Neural progenitor cell (in vitro differentiated cells): ENCODE results near the gene CD33. TPM values are rescaled to one million over a fixed set of nuclear protein-coding genes. Genes with fewer than 3 reads are reported as not detected.

Experiments
- DNase-seq: peaks from one replicate; pipeline ENCODE4 v3.0.0-alpha.2; 2016; ENCODE audit warnings: low spot score
- H2AFZ ChIP-seq: fragments of 200-600 bp; sonication (generic); replicated peaks from 2 replicates; pipeline ENCODE4 v1.6.1; 2016; ENCODE audit warnings: antibody characterized with exemption
- H3F3A ChIP-seq: fragments of 200-600 bp; sonication (generic); 2 replicates; pipeline ENCODE4 v1.6.1; 2016; ENCODE audit warnings: antibody characterized with exemption, low read depth
- H3K27ac ChIP-seq: fragments of 200-600 bp; sonication (generic); 2 replicates; pipeline ENCODE4 v1.5.1; 2016; ENCODE audit warnings: mild to moderate bottlenecking
- H3K27me3 ChIP-seq: fragments of 200-600 bp; sonication (generic); 2 replicates; pipeline ENCODE4 v1.6.1; 2016; ENCODE audit warnings: mild to moderate bottlenecking, moderate library complexity
- H3K36me3 ChIP-seq: fragments of 200-600 bp; sonication (generic); 2 replicates; pipeline ENCODE4 v1.5.1; 2016
- H3K4me1 ChIP-seq: fragments of 200-600 bp; sonication (generic); 2 replicates; pipeline ENCODE4 v1.6.1; 2016; ENCODE audit warnings: mixed run types
- H3K4me2 ChIP-seq: fragments of 200-600 bp; sonication (generic); 2 replicates; pipeline ENCODE4 v1.6.1; 2016
- H3K4me3 ChIP-seq: fragments of 200-600 bp; sonication (generic); 2 replicates; pipeline ENCODE4 v1.5.1; 2016
- H3K79me2 ChIP-seq: fragments of 200-600 bp; sonication (generic); 2 replicates; pipeline ENCODE4 v1.6.1; 2016; ENCODE audit warnings: low read depth
- H3K9ac ChIP-seq: fragments of 200-600 bp; sonication (generic); 2 replicates; pipeline ENCODE4 v1.6.1; 2016
- H3K9me3 ChIP-seq: fragments of 200-600 bp; sonication (generic); 2 replicates; pipeline ENCODE4 v1.5.1; 2016; ENCODE audit warnings: low read depth
- H4K20me1 ChIP-seq: fragments of 200-600 bp; sonication (generic); 2 replicates; pipeline ENCODE4 v1.6.1; 2016; ENCODE audit warnings: low read depth
- H3K27ac Mint-ChIP-seq: 3 replicates; pipeline ENCODE4 v1.8.0; 2021; ENCODE audit warnings: mixed read lengths
- H3K27me3 Mint-ChIP-seq: 2 replicates; pipeline ENCODE4 v1.8.0; 2022; ENCODE audit warnings: low read depth, mild to moderate bottlenecking, inconsistent platforms, moderate library complexity, mixed read lengths; ENCODE audit not compliant: insufficient read depth
- H3K36me3 Mint-ChIP-seq: 3 replicates; pipeline ENCODE4 v1.8.0; 2021; ENCODE audit warnings: mixed read lengths
- H3K4me1 Mint-ChIP-seq: 3 replicates; pipeline ENCODE4 v1.8.0; 2021; ENCODE audit warnings: mixed read lengths
- H3K4me3 Mint-ChIP-seq: 3 replicates; pipeline ENCODE4 v1.8.0; 2021; ENCODE audit warnings: mild to moderate bottlenecking, moderate library complexity, mixed read lengths
- H3K9me3 Mint-ChIP-seq: 3 replicates; pipeline ENCODE4 v1.8.0; 2020; ENCODE audit warnings: mixed read lengths
- EZH2 ChIP-seq: fragments of 200-600 bp; sonication (generic); IDR thresholded peaks from 2 replicates; pipeline ENCODE4 v1.6.1; 2017; ENCODE audit warnings: antibody characterized with exemption, mild to moderate bottlenecking, moderate library complexity
- EZH2phosphoT487 ChIP-seq: fragments of 200-600 bp; sonication (generic); IDR thresholded peaks from 2 replicates; pipeline ENCODE4 v1.6.1; 2017; ENCODE audit warnings: antibody characterized with exemption
- total RNA-seq: library from RNA; depleted of rRNA; stranded (reverse); fragments of >200 nt; gene quantifications from 2 replicates; pipeline ENCODE4 v1.2.3, GENCODE V29; 2015; ENCODE audit warnings: low replicate concordance
- TF ChIP-seq, protein P1 (sequence below): fragments of 200-600 bp; sonication (generic); IDR thresholded peaks from 2 replicates; pipeline ENCODE4 v1.5.1; 2017; ENCODE audit warnings: antibody characterized with exemption, mild to moderate bottlenecking

Gene CD33
- total RNA-seq, 1 donor from 2014 or later, result not detected

DNA sequence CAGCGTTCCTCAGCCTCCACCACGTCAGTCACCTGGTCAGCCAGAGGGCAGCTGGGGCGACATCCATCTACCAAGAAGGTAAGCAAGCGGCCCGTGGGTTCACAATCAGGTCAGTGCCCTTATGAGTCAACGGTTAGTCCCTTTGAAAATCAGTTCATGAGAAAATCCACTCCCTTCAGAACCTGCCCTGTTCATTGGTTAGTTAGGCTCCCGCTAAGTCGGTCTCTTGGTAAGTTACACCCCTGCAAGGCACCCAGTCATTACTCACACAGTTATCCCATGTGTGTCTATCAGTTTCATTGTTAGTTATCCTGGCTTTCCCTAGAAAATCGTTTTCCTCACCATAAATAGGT, 26.6 kb downstream of the CD33 start:
- Mint-ChIP-seq H3K27me3 (peaks cover 3% of the 10 kb centered on the region), H3K27ac (no peak overlapping the region), H3K36me3 (no peaks in the 10 kb centered on the region), H3K9me3 (peaks cover 2% of the 10 kb centered on the region), H3K4me1 (no peaks in the 10 kb centered on the region), H3K4me3 (no peak overlapping the region)
- Histone ChIP-seq H3K4me3 (no peak overlapping the region), H3K79me2 (no peaks in the 10 kb centered on the region), H3K27ac (no peak overlapping the region), H3F3A (no peaks in the 10 kb centered on the region), H3K9me3 (no peaks in the 10 kb centered on the region), H2AFZ (no peak overlapping the region), H3K36me3 (no peaks in the 10 kb centered on the region), H3K4me1 (no peaks in the 10 kb centered on the region), H3K27me3 (no peaks in the 10 kb centered on the region), H4K20me1 (no peaks in the 10 kb centered on the region), H3K9ac (no peak overlapping the region), H3K4me2 (no peak overlapping the region)
- DNase-seq, result no peak
- TF ChIP-seq EZH2, result no peak
- TF ChIP-seq, protein P1, sequence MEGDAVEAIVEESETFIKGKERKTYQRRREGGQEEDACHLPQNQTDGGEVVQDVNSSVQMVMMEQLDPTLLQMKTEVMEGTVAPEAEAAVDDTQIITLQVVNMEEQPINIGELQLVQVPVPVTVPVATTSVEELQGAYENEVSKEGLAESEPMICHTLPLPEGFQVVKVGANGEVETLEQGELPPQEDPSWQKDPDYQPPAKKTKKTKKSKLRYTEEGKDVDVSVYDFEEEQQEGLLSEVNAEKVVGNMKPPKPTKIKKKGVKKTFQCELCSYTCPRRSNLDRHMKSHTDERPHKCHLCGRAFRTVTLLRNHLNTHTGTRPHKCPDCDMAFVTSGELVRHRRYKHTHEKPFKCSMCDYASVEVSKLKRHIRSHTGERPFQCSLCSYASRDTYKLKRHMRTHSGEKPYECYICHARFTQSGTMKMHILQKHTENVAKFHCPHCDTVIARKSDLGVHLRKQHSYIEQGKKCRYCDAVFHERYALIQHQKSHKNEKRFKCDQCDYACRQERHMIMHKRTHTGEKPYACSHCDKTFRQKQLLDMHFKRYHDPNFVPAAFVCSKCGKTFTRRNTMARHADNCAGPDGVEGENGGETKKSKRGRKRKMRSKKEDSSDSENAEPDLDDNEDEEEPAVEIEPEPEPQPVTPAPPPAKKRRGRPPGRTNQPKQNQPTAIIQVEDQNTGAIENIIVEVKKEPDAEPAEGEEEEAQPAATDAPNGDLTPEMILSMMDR, result no peak
- TF ChIP-seq EZH2phosphoT487, result no peak

DNA sequence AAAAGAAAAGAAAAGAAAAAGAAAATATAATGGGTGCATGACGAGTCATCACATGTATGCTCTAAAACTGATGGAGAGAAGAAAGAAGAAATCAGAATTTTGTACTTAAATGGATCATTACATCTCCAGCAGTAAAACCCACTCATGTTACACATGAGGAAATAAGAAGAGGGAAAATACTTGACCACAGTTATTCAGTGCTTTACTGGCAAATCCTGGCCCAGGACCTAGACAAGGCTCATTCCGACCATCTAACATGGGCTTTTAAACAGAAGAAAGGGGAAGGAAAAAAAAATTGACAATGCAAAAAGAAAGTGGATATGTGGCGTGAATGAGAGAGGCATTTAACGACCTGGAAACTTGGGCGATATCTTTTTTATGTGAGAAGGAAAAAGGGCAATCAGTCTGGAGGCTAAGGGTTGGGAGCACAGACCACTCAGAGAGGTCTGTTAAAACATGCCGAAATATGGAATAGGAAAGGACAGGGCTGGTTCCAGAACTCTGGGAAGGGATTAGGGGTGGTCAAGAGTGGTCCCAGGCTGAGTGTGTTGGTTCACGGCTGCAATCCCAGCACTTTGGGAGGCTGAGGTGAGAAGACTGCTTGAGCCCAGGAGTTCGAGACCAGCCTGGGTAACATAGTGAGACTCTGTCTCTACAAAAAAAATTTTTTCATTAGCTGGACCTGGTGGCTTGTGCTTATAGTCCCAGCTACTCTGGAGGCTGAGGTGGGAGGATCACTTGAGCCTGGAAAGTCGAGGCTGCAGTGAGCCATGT, 27.6 kb downstream of the CD33 start:
- no peak for TF ChIP-seq EZH2phosphoT487
- TF ChIP-seq, protein P1, result no peak
- no peak for TF ChIP-seq EZH2
- Histone ChIP-seq H3K27ac (no peak overlapping the region), H4K20me1 (no peaks in the 10 kb centered on the region), H3K4me2 (no peak overlapping the region), H3K79me2 (no peaks in the 10 kb centered on the region), H3F3A (no peaks in the 10 kb centered on the region), H2AFZ (no peak overlapping the region), H3K4me3 (no peak overlapping the region), H3K27me3 (no peaks in the 10 kb centered on the region), H3K36me3 (no peaks in the 10 kb centered on the region), H3K4me1 (no peaks in the 10 kb centered on the region), H3K9ac (no peak overlapping the region), H3K9me3 (no peaks in the 10 kb centered on the region)
- DNase-seq, result no peak
- Mint-ChIP-seq H3K27me3 (peaks cover 3% of the 10 kb centered on the region), H3K4me3 (no peak overlapping the region), H3K27ac (no peak overlapping the region), H3K9me3 (peaks cover 2% of the 10 kb centered on the region), H3K36me3 (no peaks in the 10 kb centered on the region), H3K4me1 (no peaks in the 10 kb centered on the region)

DNA sequence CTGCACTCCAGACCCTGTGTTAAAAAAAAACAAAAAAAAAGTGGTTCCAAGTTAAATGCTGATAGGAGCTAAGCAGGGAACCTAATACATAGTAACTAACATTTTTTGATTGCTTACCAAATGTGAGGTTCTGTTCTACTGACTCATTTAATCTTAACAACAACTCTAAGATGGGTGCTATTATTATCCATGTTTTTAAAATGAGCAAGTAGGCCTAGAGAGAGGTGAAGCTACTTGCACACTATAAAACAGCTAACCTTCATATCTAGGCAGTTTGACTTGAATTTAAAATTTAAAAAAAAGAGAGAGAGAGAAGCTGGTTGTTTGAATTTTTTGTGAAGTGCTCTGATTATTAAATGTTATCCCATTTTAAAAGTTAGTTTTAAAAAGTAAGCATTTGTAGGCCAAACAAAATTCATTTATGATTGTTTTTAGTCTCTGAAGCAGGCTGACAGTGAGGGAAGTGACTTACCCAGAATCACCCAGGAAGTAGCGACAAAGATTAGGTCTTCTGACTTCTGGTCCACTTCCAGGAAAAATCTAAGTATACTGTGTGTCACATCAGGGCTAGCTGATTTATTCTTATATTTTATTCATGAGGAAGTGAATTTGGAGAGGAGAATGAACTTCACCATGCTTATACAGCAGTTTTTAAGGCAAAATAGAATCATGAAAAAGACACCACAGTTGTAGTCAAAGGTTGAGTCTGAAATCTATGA, 28.4 kb downstream of the CD33 start:
- no peaks in the 10 kb centered on the region for H3F3A ChIP-seq
- no peak for TF ChIP-seq EZH2
- TF ChIP-seq EZH2phosphoT487, result no peak
- TF ChIP-seq, protein P1, result no peak
- H2AFZ ChIP-seq, result no peak overlapping the region
- no peak overlapping the region for H3K9ac ChIP-seq
- H3K27me3 ChIP-seq, result no peaks in the 10 kb centered on the region
- no peaks in the 10 kb centered on the region for H4K20me1 ChIP-seq
- Mint-ChIP-seq H3K36me3 (no peaks in the 10 kb centered on the region), H3K9me3 (peaks cover 2% of the 10 kb centered on the region), H3K4me3 (no peak overlapping the region), H3K27ac (no peak overlapping the region), H3K27me3 (peaks cover 3% of the 10 kb centered on the region), H3K4me1 (no peaks in the 10 kb centered on the region)
- H3K36me3 ChIP-seq, result no peaks in the 10 kb centered on the region
- H3K4me1 ChIP-seq, result no peaks in the 10 kb centered on the region
- no peak overlapping the region for H3K27ac ChIP-seq
- no peak overlapping the region for H3K4me3 ChIP-seq
- H3K9me3 ChIP-seq, result no peaks in the 10 kb centered on the region
- no peak overlapping the region for H3K4me2 ChIP-seq
- no peak for DNase-seq
- no peaks in the 10 kb centered on the region for H3K79me2 ChIP-seq
